Adrenal gland (tissue), 12 donors: ENCODE data around the gene VPS50. TPM values are rescaled to one million over a fixed set of nuclear protein-coding genes. Genes with fewer than 3 reads are reported as not detected.

Experiments used
- DNase-seq, 7 donors: peaks; one replicate each; pipeline ENCODE4 v3.0.0-alpha.2; 2019 to 2020
- H3K27ac ChIP-seq, 5 donors: fragments of 200-600 bp; sonication (generic) in 4 of 5; 1 replicate in 3 of 5; 2 replicates in 2 of 5; pipeline versions ENCODE4 v1.5.1 to v1.8.0; 2016 to 2020; ENCODE audit warnings: mild to moderate bottlenecking in 1 of 5
- H3K27me3 ChIP-seq: fragments of 200-600 bp; 2 replicates; pipeline ENCODE4 v1.8.0; 2021
- H3K36me3 ChIP-seq, 2 donors: fragments of 200-600 bp; replicated peaks in 1 of 2; 1 replicate in 1 of 2; 2 replicates in 1 of 2; pipeline versions ENCODE4 v1.5.1 to v1.8.0; 2018 to 2022
- H3K4me1 ChIP-seq, 2 donors: fragments of 200-600 bp; replicated peaks in 1 of 2; 1 replicate in 1 of 2; 2 replicates in 1 of 2; pipeline versions ENCODE4 v1.5.1 to v1.8.0; 2018 to 2021
- H3K4me3 ChIP-seq, 4 donors: fragments of 200-600 bp; sonication (generic) in 3 of 4; one replicate each; pipeline ENCODE4 v1.5.1; 2016 to 2018
- H3K9me3 ChIP-seq, 3 donors: fragments of 200-600 bp; sonication (generic) in 1 of 3; replicated peaks in 1 of 3; 1 replicate in 2 of 3; 2 replicates in 1 of 3; pipeline versions ENCODE4 v1.5.1 to v1.8.0; 2016 to 2021
- CTCF ChIP-seq, 6 experiments: fragments of 450-650 bp in 4 of 6; fragments of 200-600 bp in 2 of 6; sonication (generic) in 1 of 6; IDR thresholded peaks; 1 replicate in 5 of 6; 2 replicates in 1 of 6; pipeline versions ENCODE4 v1.5.1 to v1.8.0; 2016 to 2021; ENCODE audit warnings: antibody characterized with exemption in 6 of 6, mild to moderate bottlenecking in 2 of 6, moderate library complexity in 1 of 6
- POLR2A ChIP-seq, 2 donors: fragments of 450-650 bp; IDR thresholded peaks; one replicate each; pipeline ENCODE4 v1.6.1; 2017; ENCODE audit warnings: antibody characterized with exemption in 2 of 2, mild to moderate bottlenecking in 2 of 2, moderate library complexity in 1 of 2
- WGBS, 4 donors: extraction: QIAGEN DNeasy Blood & Tissue Kit in 2 of 4; methylation state at CpG; one replicate each; pipeline versions ENCODE4 v1.1.5 to v1.1.7; 2013 to 2017; 5-methylcytosine and 5-hydroxymethylcytosine counted together
- intact Hi-C, 2 donors: fragments of 100-400 bp; cut with DNase I; formaldehyde crosslinking; loops; one replicate each; pipeline versions ENCODE4 v1.14.1 to v1.15.0; 2022 to 2023
- polyA plus RNA-seq, 3 donors: library from polyadenylated mRNA; stranded (reverse); fragments of 200-250 nt in 2 of 3; fragments of 350-450 nt in 1 of 3; fragmentation: Illumina TruSeq in 1 of 3; extraction: RNeasy Lipid Tissue Mini Kit (QIAGEN cat#74804) in 1 of 3; gene quantifications; one replicate each; pipeline ENCODE4 v1.2.3, GENCODE V29; 2013 to 2014
- total RNA-seq, 9 donors: library from RNA; depleted of rRNA in 4 of 9; stranded (reverse); fragments of >200 nt in 4 of 9; fragments of 120-200 nt in 1 of 9; fragmentation: NEBNext Ultra II Directional in 1 of 9; extraction: Animal tissue kit (Norgen Biotek cat#: 25700) in 1 of 9; gene quantifications; one replicate each; pipeline versions ENCODE4 v1.1.0 to v1.2.4, GENCODE V29; 2013 to 2023
- donor health status: healthy with polysubstance abuse.
- donor health status: Bipolar disorder and iron deficiency.
- donor health status: DM: yes; HTN: yes; CAD: no.
- donor health status: DM: no; HTN: no; CAD: no.
- donor health status: DM: no; HTN: no; CAD: no.
- donor health status: DM: yes; HTN: yes; CAD: no.

Gene VPS50
- total and polyA plus RNA-seq, 12 donors, result 6.9 to 60.6 (median 24.0) TPM

GRCh38 chr7:93202594-93203250 is 29.4 kb upstream of the VPS50 start:
- no peaks in the 10 kb centered on the region for H3K9me3 ChIP-seq
- DNase-seq, result no peak
- WGBS, 4 donors, result 64 to 71% (median 70%) methylated on average over 5 of the region's 5 CpGs
- intact Hi-C loops, result no loop called here
- no peak overlapping the region for H3K4me3 ChIP-seq
- no peaks in the 10 kb centered on the region for H3K27me3 ChIP-seq
- TF ChIP-seq CTCF (IDR thresholded peaks at IDR 0.05) (no peak), POLR2A (IDR thresholded peaks at IDR 0.05) (no peak)
- H3K27ac ChIP-seq, result no peak overlapping the region
- no peaks in the 10 kb centered on the region for H3K4me1 ChIP-seq
- no peaks in the 10 kb centered on the region for H3K36me3 ChIP-seq

GRCh38 chr7:93203496-93203895 is 28.7 kb upstream of the VPS50 start:
- H3K27ac ChIP-seq, result no peak overlapping the region
- WGBS, 4 donors, result 76 to 89% (median 81%) methylated on average over 3 of the region's 3 CpGs
- no peak for TF ChIP-seq CTCF (IDR thresholded peaks at IDR 0.05)
- no peak for TF ChIP-seq POLR2A (IDR thresholded peaks at IDR 0.05)
- H3K9me3 ChIP-seq, result no peaks in the 10 kb centered on the region
- H3K4me3 ChIP-seq, result no peak overlapping the region
- no peak for DNase-seq
- H3K27me3 ChIP-seq, result no peaks in the 10 kb centered on the region
- intact Hi-C loops, result no loop called here
- no peaks in the 10 kb centered on the region for H3K36me3 ChIP-seq
- H3K4me1 ChIP-seq, result no peaks in the 10 kb centered on the region

- H3K27ac ChIP-seq, result no peak overlapping the region
- DNase-seq, result no peak
- no peaks in the 10 kb centered on the region for H3K27me3 ChIP-seq
- WGBS, 4 donors, result 37 to 48% (median 45%) methylated on average over 2 of the region's 2 CpGs
- no peak for TF ChIP-seq CTCF (IDR thresholded peaks at IDR 0.05)
- TF ChIP-seq POLR2A (IDR thresholded peaks at IDR 0.05), result no peak
- no peaks in the 10 kb centered on the region for H3K9me3 ChIP-seq
- H3K4me1 ChIP-seq, result no peaks in the 10 kb centered on the region
- no peaks in the 10 kb centered on the region for H3K36me3 ChIP-seq
- no peak overlapping the region for H3K4me3 ChIP-seq
- intact Hi-C loops, result no loop called here
Measured at GRCh38 chr7:93205046-93205445, 27.1 kb upstream of the VPS50 start.

- DNase-seq, result no peak
- Histone ChIP-seq H3K4me3 (no peak overlapping the region), H3K27ac (no peak overlapping the region), H3K27me3 (no peaks in the 10 kb centered on the region), H3K4me1 (no peaks in the 10 kb centered on the region), H3K36me3 (no peaks in the 10 kb centered on the region), H3K9me3 (no peaks in the 10 kb centered on the region)
- 66 to 79% (median 76%) methylated on average over 5 of the region's 5 CpGs for WGBS, 4 donors
- TF ChIP-seq POLR2A (IDR thresholded peaks at IDR 0.05) (no peak), CTCF (IDR thresholded peaks at IDR 0.05) (no peak)
- intact Hi-C loops, result no loop called here
Measured at GRCh38 chr7:93211228-93211818, 20.8 kb upstream of the VPS50 start.
